ENCODE measurements around the gene GALM.
"Not testable (repeated sequence)": the region's sequence is repeated elsewhere in the genome, so short reads cannot be mapped to it uniquely, and the experiment has no call there.

Gene GALM

GRCh38 chr2:38708900-38709566 is 43.1 kb downstream of the GALM start:
- DNase-seq (ENCODE audit: low read depth in 1 of 2, low spot score in 1 of 2), result no peak

GRCh38 chr2:38709567-38710194 is 43.8 kb downstream of the GALM start:
- DNase-seq (ENCODE audit: low read depth in 1 of 2, low spot score in 1 of 2), result no peak

GRCh38 chr2:38711558-38711957 is 45.6 kb downstream of the GALM start:
- no peak for DNase-seq (ENCODE audit: low read depth in 1 of 2, low spot score in 1 of 2)

GRCh38 chr2:38712413-38712812 is 46.5 kb downstream of the GALM start:
- no peak for DNase-seq (ENCODE audit: low read depth in 1 of 2, low spot score in 1 of 2)

GRCh38 chr2:38712871-38713270 is 47.0 kb downstream of the GALM start:
- DNase-seq (ENCODE audit: low read depth in 1 of 2, low spot score in 1 of 2), result no peak

- DNase-seq (ENCODE audit: low read depth in 1 of 2, low spot score in 1 of 2), result no peak
These were observed 47.4 kb downstream of the GALM start for GRCh38 chr2:38713338-38713737.

GRCh38 chr2:38714941-38715340 is 49.0 kb downstream of the GALM start:
- not testable (repeated sequence) for DNase-seq (ENCODE audit: low read depth in 1 of 2, low spot score in 1 of 2)

GRCh38 chr2:38716185-38716584 is 50.3 kb downstream of the GALM start:
- no peak for DNase-seq (ENCODE audit: low read depth in 1 of 2, low spot score in 1 of 2)

- no peak for DNase-seq (ENCODE audit: low read depth in 1 of 2, low spot score in 1 of 2)
These were observed 52.7 kb downstream of the GALM start for GRCh38 chr2:38718601-38719000.

- no peak for DNase-seq (ENCODE audit: low read depth in 1 of 2, low spot score in 1 of 2)
These were observed 53.8 kb downstream of the GALM start for GRCh38 chr2:38719706-38720105.

- no peak for DNase-seq (ENCODE audit: low read depth in 1 of 2, low spot score in 1 of 2)
These were observed 54.8 kb downstream of the GALM start for GRCh38 chr2:38720613-38721241.

- DNase-seq (ENCODE audit: low read depth in 1 of 2, low spot score in 1 of 2), result peak in 1 of 2 donors; percentile 38
These were observed 56.6 kb downstream of the GALM start for GRCh38 chr2:38722271-38723061.

GRCh38 chr2:38723173-38723572 is 57.3 kb downstream of the GALM start:
- DNase-seq (ENCODE audit: low read depth in 1 of 2, low spot score in 1 of 2), result no peak

- no peak for DNase-seq (ENCODE audit: low read depth in 1 of 2, low spot score in 1 of 2)
These were observed 61.7 kb downstream of the GALM start for GRCh38 chr2:38727661-38728060.

GRCh38 chr2:38728694-38729093 is 62.8 kb downstream of the GALM start:
- DNase-seq (ENCODE audit: low read depth in 1 of 2, low spot score in 1 of 2), result no peak

GRCh38 chr2:38731090-38731489 is 65.2 kb downstream of the GALM start:
- no peak for DNase-seq (ENCODE audit: low read depth in 1 of 2, low spot score in 1 of 2)

- DNase-seq (ENCODE audit: low read depth in 1 of 2, low spot score in 1 of 2), result no peak
These were observed 65.8 kb downstream of the GALM start for GRCh38 chr2:38731684-38732221.

- no peak for DNase-seq (ENCODE audit: low read depth in 1 of 2, low spot score in 1 of 2)
These were observed 67.5 kb downstream of the GALM start for GRCh38 chr2:38733300-38733971.

GRCh38 chr2:38734299-38735058 is 68.6 kb downstream of the GALM start:
- no peak for DNase-seq (ENCODE audit: low read depth in 1 of 2, low spot score in 1 of 2)

GRCh38 chr2:38735999-38736320 is 70.0 kb downstream of the GALM start:
- no peak for DNase-seq (ENCODE audit: low read depth in 1 of 2, low spot score in 1 of 2)

All from stimulated activated CD4-positive, alpha-beta T cell treated with anti-CD3 and anti-CD28 coated beads, Interleukin-15, amount 100 ng/mL, for 1 hour (primary cell).